Measurements from ENCODE around the gene ARMH1. TPM values are rescaled to one million over a fixed set of nuclear protein-coding genes. Genes with fewer than 3 reads are reported as not detected.
"Not testable (repeated sequence)": the region's sequence is repeated elsewhere in the genome, so short reads cannot be mapped to it uniquely, and the experiment has no call there.

The ARMH1 gene
- total RNA-seq, 1 donor from 2014 or later: 0.83 TPM

GRCh38 chr1:44661781-44662682 lies 12.5 kb upstream of the ARMH1 start:
- no peak for ATAC-seq (ENCODE audit: poor library complexity)
- intact Hi-C loops (cut with DNase I): no loop called here
- DNase-seq: no peak

GRCh38 chr1:44662683-44663030 lies 11.9 kb upstream of the ARMH1 start:
- intact Hi-C loops (cut with DNase I): no loop called here
- DNase-seq (no peak), ATAC-seq (ENCODE audit: poor library complexity) (no peak)

GRCh38 chr1:44663417-44663816 lies 11.1 kb upstream of the ARMH1 start:
- no peak for DNase-seq
- intact Hi-C loops (cut with DNase I): no loop called here
- no peak for ATAC-seq (ENCODE audit: poor library complexity)

- intact Hi-C loops (cut with DNase I): no loop called here
- DNase-seq (no peak), ATAC-seq (ENCODE audit: poor library complexity) (no peak)
Observed at GRCh38 chr1:44664730-44665370, 9.7 kb upstream of the ARMH1 start.

GRCh38 chr1:44666719-44667118 lies 7.8 kb upstream of the ARMH1 start:
- intact Hi-C loops (cut with DNase I): not testable (repeated sequence)

GRCh38 chr1:44670751-44671640 lies 3.5 kb upstream of the ARMH1 start:
- ATAC-seq (ENCODE audit: poor library complexity): no peak
- DNase-seq: no peak
- intact Hi-C loops (cut with DNase I): no loop called here

More at GRCh38 chr1:44666719-44667118, 7.8 kb upstream of the ARMH1 start:
- ATAC-seq (ENCODE audit: poor library complexity); DNase-seq: not testable (repeated sequence)

- intact Hi-C loops (cut with DNase I): no loop called here
- DNase-seq: no peak
Observed at GRCh38 chr1:44672254-44672955, 2.1 kb upstream of the ARMH1 start.

GRCh38 chr1:44672961-44673674 lies 1.4 kb upstream of the ARMH1 start:
- DNase-seq (no peak), ATAC-seq (ENCODE audit: poor library complexity) (no peak)
- intact Hi-C loops (cut with DNase I): no loop called here

More at GRCh38 chr1:44672254-44672955, 2.1 kb upstream of the ARMH1 start:
- no peak for ATAC-seq (ENCODE audit: poor library complexity)

GRCh38 chr1:44673675-44674112 lies 820 bp upstream of the ARMH1 start:
- intact Hi-C loops (cut with DNase I): no loop called here
- DNase-seq: no peak
- peak; percentile 3 for ATAC-seq (ENCODE audit: poor library complexity)

GRCh38 chr1:44675186-44675585 lies 672 bp downstream of the ARMH1 start:
- no peak for DNase-seq
- intact Hi-C loops (cut with DNase I): no loop called here
- ATAC-seq (ENCODE audit: poor library complexity): no peak

GRCh38 chr1:44676484-44677200 lies 2.1 kb downstream of the ARMH1 start:
- DNase-seq (no peak), ATAC-seq (ENCODE audit: poor library complexity) (no peak)
- intact Hi-C loops (cut with DNase I): no loop called here

GRCh38 chr1:44677201-44677766 lies 2.8 kb downstream of the ARMH1 start:
- ATAC-seq (ENCODE audit: poor library complexity): no peak
- intact Hi-C loops (cut with DNase I): no loop called here
- no peak for DNase-seq

GRCh38 chr1:44678120-44678519 lies 3.6 kb downstream of the ARMH1 start:
- ATAC-seq (ENCODE audit: poor library complexity): no peak
- intact Hi-C loops (cut with DNase I): no loop called here

GRCh38 chr1:44678626-44679025 lies 4.1 kb downstream of the ARMH1 start:
- no peak for ATAC-seq (ENCODE audit: poor library complexity)
- intact Hi-C loops (cut with DNase I): no loop called here
- DNase-seq: no peak

More at GRCh38 chr1:44678120-44678519, 3.6 kb downstream of the ARMH1 start:
- DNase-seq: no peak

- ATAC-seq (ENCODE audit: poor library complexity): no peak
- intact Hi-C loops (cut with DNase I): no loop called here
- DNase-seq: no peak
Observed at GRCh38 chr1:44679468-44679867, 5.0 kb downstream of the ARMH1 start.

GRCh38 chr1:44681905-44682882 lies 7.7 kb downstream of the ARMH1 start:
- intact Hi-C loops (cut with DNase I): no loop called here
- no peak for ATAC-seq (ENCODE audit: poor library complexity)
- DNase-seq: no peak

Data from Right ventricle myocardium superior (tissue), 1 donor.